ENCODE results near the gene PMS2.

- TF ChIP-seq CTCF (IDR thresholded peaks at IDR 0.05) (no peak), POLR2A (IDR thresholded peaks at IDR 0.05) (no peak)
These were observed 40.9 kb upstream of the PMS2 start for GRCh38 chr7:6049780-6050179.
